SK-N-SH (cell line): ENCODE data around the gene ACE.

Experiments used
- CTCF ChIP-seq: fragments of 200-600 bp; sonication (generic); IDR thresholded peaks from 2 replicates; pipeline ENCODE4 v1.6.1; 2017; ENCODE audit warnings: antibody characterized with exemption, mild to moderate bottlenecking, moderate library complexity
- EZH2phosphoT487 ChIP-seq: fragments of 200-600 bp; sonication (generic); IDR thresholded peaks from 2 replicates; pipeline ENCODE4 v1.6.1; 2017; ENCODE audit warnings: low read depth, mixed run types, mild to moderate bottlenecking, antibody characterized with exemption, moderate library complexity, borderline replicate concordance
- FOSL2 ChIP-seq: IDR thresholded peaks from 2 replicates; pipeline ENCODE4 v1.4.0; 2012; ENCODE audit warnings: low read depth, mild to moderate bottlenecking, moderate library complexity, borderline replicate concordance
- FOXJ3 ChIP-seq: sonication (generic); formaldehyde crosslinking; IDR thresholded peaks from 2 replicates; pipeline ENCODE4 v1.5.1; 2020; ENCODE audit warnings: mild to moderate bottlenecking, missing genetic modification reagents
- GABPA ChIP-seq: IDR thresholded peaks from 2 replicates; pipeline ENCODE4 v1.4.0; 2012; ENCODE audit warnings: low read depth, mild to moderate bottlenecking
- MAX ChIP-seq: IDR thresholded peaks from 2 replicates; pipeline ENCODE4 v1.4.0; 2012; ENCODE audit warnings: low read depth
- PBX3 ChIP-seq: IDR thresholded peaks from 2 replicates; pipeline ENCODE4; 2012
- POLR2AphosphoS5 ChIP-seq: IDR thresholded peaks from 2 replicates; pipeline ENCODE4 v1.6.1; 2012; ENCODE audit warnings: low read depth, low read length
- REST ChIP-seq: IDR thresholded peaks from 2 replicates; pipeline ENCODE4 v1.6.1; 2012; ENCODE audit warnings: mild to moderate bottlenecking, low read depth, low read length, moderate library complexity
- RFX5 ChIP-seq: IDR thresholded peaks from 2 replicates; pipeline ENCODE4 v1.6.1; 2012; ENCODE audit warnings: mild to moderate bottlenecking, improper control_type of control experiment, low read length
- SIN3A ChIP-seq: IDR thresholded peaks from 2 replicates; pipeline ENCODE4 v1.6.1; 2012; ENCODE audit warnings: low read depth, mild to moderate bottlenecking, low read length, moderate library complexity, borderline replicate concordance
- TAF1 ChIP-seq: IDR thresholded peaks from 2 replicates; pipeline ENCODE4 v1.6.1; 2012; ENCODE audit warnings: low read depth, mild to moderate bottlenecking, low read length, moderate library complexity, borderline replicate concordance
- YY1 ChIP-seq: IDR thresholded peaks from 2 replicates; pipeline ENCODE4 v1.4.0; 2012; ENCODE audit warnings: low read depth, mild to moderate bottlenecking

GRCh38 chr17:63537991-63538692 is 61.3 kb downstream of the ACE start:
- TF ChIP-seq RFX5 (no peak), MAX (no peak), REST (no peak), CTCF (no peak), TAF1 (no peak), EZH2phosphoT487 (no peak), FOXJ3 (CRISPR knock-in tag) (no peak), POLR2AphosphoS5 (no peak), GABPA (no peak), PBX3 (no peak), SIN3A (no peak), YY1 (no peak), FOSL2 (no peak)
